Keratinocyte (primary cell): ENCODE measurements around the gene MEIS2. TPM values are rescaled to one million over a fixed set of nuclear protein-coding genes. Genes with fewer than 3 reads are reported as not detected.

Experiments used
- DNase-seq: peaks from one replicate; pipeline ENCODE4 v3.0.0-alpha.2; 2011; ENCODE audit warnings: low read depth, missing footprints, low spot score
- FAIRE-seq: peaks from 2 replicates; lab custom pipeline; 2011; peaks lifted over from hg19 to GRCh38; lab: Jason Lieb, UNC
- H2AFZ ChIP-seq: 2 replicates; pipeline ENCODE4 v1.6.0; 2012; ENCODE audit warnings: low read length, control low read depth, inconsistent platforms; ENCODE audit not compliant: control insufficient read depth
- H3K27ac ChIP-seq: 2 replicates; pipeline ENCODE4 v1.5.1; 2011; ENCODE audit warnings: low read length; ENCODE audit not compliant: control insufficient read depth, insufficient read depth
- H3K27me3 ChIP-seq: 3 replicates; pipeline ENCODE4 v1.6.0; 2011; ENCODE audit warnings: low read length; ENCODE audit not compliant: control insufficient read depth, insufficient read depth; ENCODE audit errors: extremely low read depth
- H3K36me3 ChIP-seq, 2 experiments: 2 replicates in 1 of 2; 3 replicates in 1 of 2; pipeline ENCODE4 v1.5.1; 2011; ENCODE audit warnings: low read length in 2 of 2, mild to moderate bottlenecking in 1 of 2; ENCODE audit not compliant: control insufficient read depth in 2 of 2, insufficient read depth in 2 of 2; ENCODE audit errors: extremely low read depth in 1 of 2
- H3K4me1 ChIP-seq: 3 replicates; pipeline ENCODE4 v1.5.1; 2011; ENCODE audit warnings: low read length; ENCODE audit not compliant: control insufficient read depth, insufficient read depth; ENCODE audit errors: extremely low read depth
- H3K4me2 ChIP-seq: 3 replicates; pipeline ENCODE4 v1.6.0; 2011; ENCODE audit warnings: low read depth, low read length; ENCODE audit not compliant: control insufficient read depth, insufficient read depth; ENCODE audit errors: extremely low read depth
- H3K4me3 ChIP-seq, 3 experiments: fragments of 200-600 bp in 1 of 3; sonication (generic) in 1 of 3; 2 replicates in 2 of 3; 3 replicates in 1 of 3; pipeline ENCODE4 v1.5.1; 2011 to 2016; ENCODE audit warnings: low read length in 3 of 3, mild to moderate bottlenecking in 3 of 3, control low read depth in 2 of 3, inconsistent platforms in 1 of 3, low read depth in 1 of 3, mixed read lengths in 1 of 3, mixed run types in 1 of 3, moderate library complexity in 1 of 3; ENCODE audit not compliant: control insufficient read depth in 2 of 3, insufficient read depth in 2 of 3; ENCODE audit errors: extremely low read depth in 1 of 3
- H3K79me2 ChIP-seq: 2 replicates; pipeline ENCODE4 v1.6.0; 2012; ENCODE audit warnings: low read length; ENCODE audit not compliant: control insufficient read depth, insufficient read depth
- H3K9ac ChIP-seq: 3 replicates; pipeline ENCODE4 v1.6.0; 2011; ENCODE audit warnings: low read length; ENCODE audit not compliant: control insufficient read depth, insufficient read depth; ENCODE audit errors: extremely low read depth
- H3K9me1 ChIP-seq: 3 replicates; pipeline ENCODE4 v1.6.0; 2011; ENCODE audit warnings: low read length; ENCODE audit not compliant: control insufficient read depth, insufficient read depth; ENCODE audit errors: extremely low read depth
- H3K9me3 ChIP-seq: 2 replicates; pipeline ENCODE4 v1.5.1; 2012; ENCODE audit warnings: low read depth, low read length; ENCODE audit not compliant: control insufficient read depth
- H4K20me1 ChIP-seq: 3 replicates; pipeline ENCODE4 v1.6.0; 2011; ENCODE audit warnings: low read length; ENCODE audit not compliant: control insufficient read depth, insufficient read depth; ENCODE audit errors: extremely low read depth
- EZH2 ChIP-seq: IDR thresholded peaks from one replicate; pipeline ENCODE4 v1.6.1; 2012; ENCODE audit warnings: inconsistent platforms, mild to moderate bottlenecking, low read length, moderate library complexity
- dilution Hi-C: fragments of 300-500 bp; cut with MboI; formaldehyde crosslinking; loops from one replicate; pipeline ENCODE4 v1.7.0; 2020; ENCODE audit warnings: low sequenced_read_pairs; ENCODE audit not compliant: extremely low pct_ligation_motif_present
- polyA plus RNA-seq, 5 experiments: library from polyadenylated mRNA; depleted of rRNA in 3 of 5; stranded (reverse) in 3 of 5; stranded (forward) in 1 of 5; unstranded in 1 of 5; fragments of >200 nt; gene quantifications; 1 replicate in 1 of 5; 2 replicates in 3 of 5; 3 replicates in 1 of 5; pipeline versions ENCODE4 v1.2.1 to v1.2.3, GENCODE V29; 2011 to 2012; ENCODE audit warnings: missing spikeins in 2 of 5, low read depth in 1 of 5, low replicate concordance in 1 of 5
- TF ChIP-seq, protein P1 (sequence below), 3 experiments: IDR thresholded peaks in 1 of 3; conservative IDR thresholded peaks in 1 of 3; optimal IDR thresholded peaks in 1 of 3; 2 replicates in 2 of 3; 3 replicates in 1 of 3; pipeline versions ENCODE3 to v1.5.1; 2011; ENCODE audit warnings: low read length in 3 of 3, mild to moderate bottlenecking in 3 of 3, moderate library complexity in 2 of 3, control low read depth in 1 of 3, inconsistent platforms in 1 of 3; ENCODE audit not compliant: insufficient read depth in 2 of 3; ENCODE audit errors: extremely low read depth in 1 of 3

Gene MEIS2
- polyA plus RNA-seq, 1 donor (not counting 4 experiments of a cell fraction or from before 2014, with no cell fraction given) = 11.4 TPM

DNA sequence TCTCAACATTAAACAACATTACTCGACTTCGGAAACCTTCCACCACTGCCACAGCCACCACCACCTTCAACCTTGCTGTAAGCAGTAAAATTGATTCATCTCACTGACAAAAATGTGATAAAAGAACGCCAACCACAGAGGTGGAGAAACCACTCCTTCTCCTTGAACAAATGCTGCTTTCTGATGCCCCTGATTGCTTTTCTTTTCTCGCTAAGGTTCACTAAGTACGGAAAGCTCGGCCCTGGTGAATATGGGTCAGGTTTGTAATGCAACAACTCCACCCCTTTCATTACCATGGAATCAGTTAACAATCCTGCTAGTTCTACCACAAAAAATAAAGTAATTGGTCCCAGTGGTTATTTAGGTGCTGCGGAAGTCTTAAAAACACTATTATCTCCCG, 44.9 kb downstream of the MEIS2 start:
- FAIRE-seq (no peak), DNase-seq (no peak)
- Histone ChIP-seq H2AFZ (no peak overlapping the region), H3K4me1 (peaks cover 37% of the 10 kb centered on the region), H3K27ac (no peak overlapping the region), H3K9ac (no peak overlapping the region), H4K20me1 (no peaks in the 10 kb centered on the region), H3K4me2 (no peak overlapping the region), H3K27me3 (no peaks in the 10 kb centered on the region), H3K9me1 (peaks cover 3% of the 10 kb centered on the region), H3K79me2 (no peaks in the 10 kb centered on the region), H3K9me3 (no peaks in the 10 kb centered on the region), H3K4me3 (no peak overlapping the region), H3K36me3 (no peaks in the 10 kb centered on the region)
- dilution Hi-C loops = no loop called here
- no peak for TF ChIP-seq EZH2
- TF ChIP-seq, protein P1, sequence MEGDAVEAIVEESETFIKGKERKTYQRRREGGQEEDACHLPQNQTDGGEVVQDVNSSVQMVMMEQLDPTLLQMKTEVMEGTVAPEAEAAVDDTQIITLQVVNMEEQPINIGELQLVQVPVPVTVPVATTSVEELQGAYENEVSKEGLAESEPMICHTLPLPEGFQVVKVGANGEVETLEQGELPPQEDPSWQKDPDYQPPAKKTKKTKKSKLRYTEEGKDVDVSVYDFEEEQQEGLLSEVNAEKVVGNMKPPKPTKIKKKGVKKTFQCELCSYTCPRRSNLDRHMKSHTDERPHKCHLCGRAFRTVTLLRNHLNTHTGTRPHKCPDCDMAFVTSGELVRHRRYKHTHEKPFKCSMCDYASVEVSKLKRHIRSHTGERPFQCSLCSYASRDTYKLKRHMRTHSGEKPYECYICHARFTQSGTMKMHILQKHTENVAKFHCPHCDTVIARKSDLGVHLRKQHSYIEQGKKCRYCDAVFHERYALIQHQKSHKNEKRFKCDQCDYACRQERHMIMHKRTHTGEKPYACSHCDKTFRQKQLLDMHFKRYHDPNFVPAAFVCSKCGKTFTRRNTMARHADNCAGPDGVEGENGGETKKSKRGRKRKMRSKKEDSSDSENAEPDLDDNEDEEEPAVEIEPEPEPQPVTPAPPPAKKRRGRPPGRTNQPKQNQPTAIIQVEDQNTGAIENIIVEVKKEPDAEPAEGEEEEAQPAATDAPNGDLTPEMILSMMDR (optimal IDR thresholded peaks at IDR 0.05 in 1 of 3, IDR thresholded peaks at IDR 0.05 in 1 of 3, conservative IDR thresholded peaks at IDR 0.05 in 1 of 3; ENCODE audit: extremely low read depth in 1 of 3, insufficient read depth in 2 of 3, low read length in 3 of 3) = no peak

DNA sequence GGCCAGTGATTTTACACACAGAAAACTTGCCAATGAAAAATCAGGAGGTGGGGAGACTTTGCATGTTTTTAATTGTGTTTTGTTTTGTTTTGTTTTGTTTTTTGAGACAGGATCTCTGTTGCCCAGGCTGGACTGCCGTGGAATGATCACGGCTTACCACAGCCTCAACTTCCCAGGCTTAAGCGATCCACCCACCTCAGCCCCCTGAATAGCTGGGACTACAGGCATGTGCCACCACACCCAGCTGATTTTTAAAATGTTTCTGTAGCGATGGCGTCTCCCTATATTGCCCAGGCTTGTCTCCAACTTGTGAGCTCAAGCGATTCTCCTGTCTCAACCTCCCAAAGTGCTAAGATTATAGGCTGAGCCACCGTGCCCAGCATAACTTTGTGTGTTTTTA, 46.0 kb downstream of the MEIS2 start:
- dilution Hi-C loops = no loop called here
- Histone ChIP-seq H3K27ac (no peak overlapping the region), H3K4me3 (no peak overlapping the region), H3K9me3 (no peaks in the 10 kb centered on the region), H3K4me1 (peaks cover 33% of the 10 kb centered on the region), H4K20me1 (no peaks in the 10 kb centered on the region), H3K79me2 (no peaks in the 10 kb centered on the region), H3K36me3 (no peaks in the 10 kb centered on the region), H3K9ac (no peak overlapping the region), H2AFZ (no peak overlapping the region), H3K27me3 (no peaks in the 10 kb centered on the region), H3K4me2 (peak overlapping the region; percentile 24), H3K9me1 (peaks cover 3% of the 10 kb centered on the region)
- DNase-seq = no peak
- TF ChIP-seq, protein P1 (optimal IDR thresholded peaks at IDR 0.05 in 1 of 3, IDR thresholded peaks at IDR 0.05 in 1 of 3, conservative IDR thresholded peaks at IDR 0.05 in 1 of 3; ENCODE audit: extremely low read depth in 1 of 3, insufficient read depth in 2 of 3, low read length in 3 of 3) = no peak
- no peak for TF ChIP-seq EZH2
- FAIRE-seq = no peak
